Middle frontal gyrus (tissue), 1 donor: ENCODE data around the gene B4GALNT1.
"Not testable (repeated sequence)": the region's sequence is repeated elsewhere in the genome, so short reads cannot be mapped to it uniquely, and the experiment has no call there.

Source experiments
- DNase-seq: peaks from one replicate; pipeline ENCODE4 v3.0.0-alpha.2; 2015; ENCODE audit warnings: low spot score; ENCODE audit errors: extremely low spot score

The B4GALNT1 gene

GRCh38 chr12:57632958-57633840 lies at the start of gene B4GALNT1:
TSS of gene B4GALNT1 (minus strand) at chr12:57633201. CDS start at chr12:57632132, 1,069 bp downstream.
- DNase-seq = no peak

- no peak for DNase-seq
Measured at GRCh38 chr12:57679697-57680096, 46.7 kb upstream of the B4GALNT1 start.

- not testable (repeated sequence) for DNase-seq
Measured at GRCh38 chr12:57677947-57678346, 44.9 kb upstream of the B4GALNT1 start.

GRCh38 chr12:57674691-57675090 lies 41.7 kb upstream of the B4GALNT1 start:
- DNase-seq = no peak

- DNase-seq = no peak
Measured at GRCh38 chr12:57672801-57673200, 39.8 kb upstream of the B4GALNT1 start.

- DNase-seq = not testable (repeated sequence)
Measured at GRCh38 chr12:57671811-57672210, 38.8 kb upstream of the B4GALNT1 start.

GRCh38 chr12:57669691-57670090 lies 36.7 kb upstream of the B4GALNT1 start:
- not testable (repeated sequence) for DNase-seq

GRCh38 chr12:57666897-57667296 lies 33.9 kb upstream of the B4GALNT1 start:
- no peak for DNase-seq

- not testable (repeated sequence) for DNase-seq
Measured at GRCh38 chr12:57665066-57665820, 32.2 kb upstream of the B4GALNT1 start.

- DNase-seq = no peak
Measured at GRCh38 chr12:57661376-57661775, 28.4 kb upstream of the B4GALNT1 start.

GRCh38 chr12:57658890-57659289 lies 25.9 kb upstream of the B4GALNT1 start:
- no peak for DNase-seq

- DNase-seq = no peak
Measured at GRCh38 chr12:57657744-57658143, 24.7 kb upstream of the B4GALNT1 start.

- DNase-seq = not testable (repeated sequence)
Measured at GRCh38 chr12:57656408-57656807, 23.4 kb upstream of the B4GALNT1 start.

- no peak for DNase-seq
Measured at GRCh38 chr12:57655541-57656240, 22.7 kb upstream of the B4GALNT1 start.

- no peak for DNase-seq
Measured at GRCh38 chr12:57654042-57654441, 21.0 kb upstream of the B4GALNT1 start.

- DNase-seq = not testable (repeated sequence)
Measured at GRCh38 chr12:57646659-57647049, 13.7 kb upstream of the B4GALNT1 start.

GRCh38 chr12:57645990-57646658 lies 13.1 kb upstream of the B4GALNT1 start:
- not testable (repeated sequence) for DNase-seq

GRCh38 chr12:57641699-57642442 lies 8.9 kb upstream of the B4GALNT1 start:
- no peak for DNase-seq

GRCh38 chr12:57640175-57641042 lies 7.4 kb upstream of the B4GALNT1 start:
- DNase-seq = no peak
